Cardiac ventricle fibroblast (primary cell): ENCODE measurements around the gene SPTLC2. TPM values are rescaled to one million over a fixed set of nuclear protein-coding genes. Genes with fewer than 3 reads are reported as not detected.

Experiments
- total RNA-seq: library from RNA; depleted of rRNA; stranded (reverse); fragments of >200 nt; gene quantifications from 2 replicates; pipeline ENCODE4 v1.2.3, GENCODE V29; 2015

SPTLC2 gene
- total RNA-seq, result 12.4 and 17.5 TPM in 2 replicates

GRCh38 chr14:77616454-77617229, at the start of gene SPTLC2:
Gene SPTLC2 (minus strand): TSS chr14:77616637. CDS start chr14:77616579, 58 bp downstream.

GRCh38 chr14:77498120-77498979, 118.1 kb downstream of the SPTLC2 start, which contains the start of gene ISM2:
Gene ISM2 (minus strand): TSS chr14:77498816. CDS start chr14:77498793, 23 bp downstream.

GRCh38 chr14:77457522-77458248, 158.8 kb downstream of the SPTLC2 start, which contains the start of the genes AHSA1 and VIPAS39:
Gene AHSA1 (plus strand): TSS chr14:77458093. CDS start chr14:77458190, 97 bp downstream.
Gene VIPAS39 (minus strand): TSS chr14:77457601. CDS start chr14:77454102, 3,499 bp downstream.

Other genes starting within 250 kb of the SPTLC2 start
- gene TMED8, start 239.5 kb downstream of the SPTLC2 start, total RNA-seq, result 5.7 and 5.8 TPM in 2 replicates
- gene SAMD15, start 239.3 kb downstream of the SPTLC2 start, total RNA-seq, result 1.6 and 2.2 TPM in 2 replicates
- gene NOXRED1, start 193.1 kb downstream of the SPTLC2 start, total RNA-seq, result 0.20 TPM in 1 of 2 replicates, not detected in the other
- gene VIPAS39, start 159.0 kb downstream of the SPTLC2 start, total RNA-seq, result 19.0 and 19.8 TPM in 2 replicates
- 96.5 and 101 TPM in 2 replicates for gene AHSA1, start 158.5 kb downstream of the SPTLC2 start, total RNA-seq
- 0.05 and 0.19 TPM in 2 replicates for gene ISM2, start 117.8 kb downstream of the SPTLC2 start, total RNA-seq
- 5.2 and 6.4 TPM in 2 replicates for gene ALKBH1, start 91.4 kb upstream of the SPTLC2 start, total RNA-seq
- gene SLIRP, start 91.5 kb upstream of the SPTLC2 start, total RNA-seq, result 186 and 219 TPM in 2 replicates
- gene SNW1, start 144.5 kb upstream of the SPTLC2 start, total RNA-seq, result 41.8 and 59.6 TPM in 2 replicates
- 4.9 and 5.8 TPM in 2 replicates for gene ADCK1, start 183.5 kb upstream of the SPTLC2 start, total RNA-seq